ENCODE results near the gene UFD1. TPM values are rescaled to one million over a fixed set of nuclear protein-coding genes. Genes with fewer than 3 reads are reported as not detected.

The UFD1 gene
- total RNA-seq, 1 donor from 2014 or later, result 62.8 TPM

DNA sequence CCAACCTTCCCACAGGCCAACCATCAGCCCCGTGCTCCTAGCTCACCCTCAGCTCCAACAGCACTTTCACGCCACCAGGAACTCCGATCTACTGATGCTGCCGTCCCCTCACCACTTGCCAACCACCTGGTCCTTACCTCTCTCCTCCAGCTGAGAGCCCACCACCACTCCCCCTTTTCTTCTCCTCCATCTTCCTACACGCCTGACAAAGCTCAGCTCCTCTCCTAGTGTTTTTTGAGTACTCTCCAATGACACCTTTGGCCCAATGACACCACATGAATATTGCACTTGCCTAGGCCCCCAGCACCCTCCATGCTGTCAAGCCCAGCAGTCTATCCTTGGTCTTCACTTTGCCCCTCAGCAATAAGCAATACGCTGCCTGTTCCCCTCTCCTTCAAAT is 78.1 kb downstream of the UFD1 start:
- DNase-seq (ENCODE audit: low read depth), result no peak

Other genes starting within 250 kb of the UFD1 start
- 33.7 and 46.2 TPM in 2 replicates for gene CLTCL1, start 187.5 kb downstream of the UFD1 start, total RNA-seq
- 14.7 and 16.4 TPM in 2 replicates for gene HIRA, start 47.5 kb downstream of the UFD1 start, total RNA-seq
- 38.7 and 45.2 TPM in 2 replicates for gene MRPL40, start 46.6 kb downstream of the UFD1 start, total RNA-seq
- gene C22orf39, start 31.5 kb downstream of the UFD1 start, total RNA-seq, result 47.4 and 55.7 TPM in 2 replicates
- 1.1 and 4.5 TPM in 2 replicates for gene CDC45, start 727 bp upstream of the UFD1 start, total RNA-seq
- gene CLDN5, start 45.2 kb upstream of the UFD1 start, total RNA-seq, result 7.0 and 11.0 TPM in 2 replicates
- 123 and 130 TPM in 2 replicates for gene SEPTIN5, start 235.3 kb upstream of the UFD1 start, total RNA-seq
- 51.2 and 67.7 TPM in 2 replicates for gene GP1BB, start 244.3 kb upstream of the UFD1 start, total RNA-seq

All from myocyte (in vitro differentiated cells).